H1 (cell line): Measurements from ENCODE around the gene KAT8. TPM values are rescaled to one million over a fixed set of nuclear protein-coding genes. Genes with fewer than 3 reads are reported as not detected.

Experiments
- CBX8 ChIP-seq: fragments of 300-800, 300-1000 bp; sonication (generic); IDR thresholded peaks from 2 replicates; pipeline ENCODE4 v1.7.1; 2016; ENCODE audit warnings: low read depth, low read length, borderline replicate concordance
- CTCF ChIP-seq, 3 experiments: IDR thresholded peaks; 1 replicate in 2 of 3; 2 replicates in 1 of 3; pipeline versions ENCODE4 v1.5.1 to v1.6.1; 2011; ENCODE audit warnings: low read length in 3 of 3, mild to moderate bottlenecking in 3 of 3, inconsistent platforms in 2 of 3, low read depth in 1 of 3, moderate library complexity in 1 of 3; ENCODE audit not compliant: insufficient read depth in 1 of 3; ENCODE audit errors: control extremely low read depth in 1 of 3
- RAD21 ChIP-seq, 2 experiments: IDR thresholded peaks in 1 of 2; conservative IDR thresholded peaks in 1 of 2; 2 replicates each; pipeline ENCODE4 v1.6.1; 2011; ENCODE audit warnings: low read depth in 2 of 2, low read length in 2 of 2, improper control_type of control experiment in 1 of 2, inconsistent platforms in 1 of 2, mild to moderate bottlenecking in 1 of 2, moderate library complexity in 1 of 2
- SIRT6 ChIP-seq: IDR thresholded peaks from one replicate; pipeline ENCODE4 v1.7.1; 2012; ENCODE audit warnings: low read length, inconsistent platforms
- TAF7 ChIP-seq: optimal IDR thresholded peaks from 2 replicates; pipeline ENCODE3; 2011; ENCODE audit warnings: low read depth, mild to moderate bottlenecking, inconsistent platforms, low read length, moderate library complexity, borderline replicate concordance
- polyA plus RNA-seq, 7 experiments: library from polyadenylated mRNA; depleted of rRNA in 3 of 7; stranded (reverse) in 5 of 7; unstranded in 2 of 7; fragments of >200 nt in 5 of 7; fragments of 200-250 nt in 2 of 7; gene quantifications; 1 replicate in 5 of 7; 2 replicates in 1 of 7; 4 replicates in 1 of 7; pipeline versions ENCODE4 v1.2.1 to v1.2.3, GENCODE V29; 2011 to 2013; ENCODE audit warnings: missing spikeins in 2 of 7, mixed read lengths in 2 of 7
- total RNA-seq: library from RNA; stranded (reverse); fragmentation: NEBNext Ultra II Directional; extraction: Animal tissue kit (Norgen Biotek cat#: 25700); gene quantifications from 2 replicates; pipeline ENCODE4 v1.2.1, GENCODE V29; 2021

Gene KAT8
- total and polyA plus RNA-seq, 2 of the 8 experiments (the other 6 are each of a cell fraction or from before 2014, with no cell fraction given), result 52.6 to 61.6 TPM

DNA sequence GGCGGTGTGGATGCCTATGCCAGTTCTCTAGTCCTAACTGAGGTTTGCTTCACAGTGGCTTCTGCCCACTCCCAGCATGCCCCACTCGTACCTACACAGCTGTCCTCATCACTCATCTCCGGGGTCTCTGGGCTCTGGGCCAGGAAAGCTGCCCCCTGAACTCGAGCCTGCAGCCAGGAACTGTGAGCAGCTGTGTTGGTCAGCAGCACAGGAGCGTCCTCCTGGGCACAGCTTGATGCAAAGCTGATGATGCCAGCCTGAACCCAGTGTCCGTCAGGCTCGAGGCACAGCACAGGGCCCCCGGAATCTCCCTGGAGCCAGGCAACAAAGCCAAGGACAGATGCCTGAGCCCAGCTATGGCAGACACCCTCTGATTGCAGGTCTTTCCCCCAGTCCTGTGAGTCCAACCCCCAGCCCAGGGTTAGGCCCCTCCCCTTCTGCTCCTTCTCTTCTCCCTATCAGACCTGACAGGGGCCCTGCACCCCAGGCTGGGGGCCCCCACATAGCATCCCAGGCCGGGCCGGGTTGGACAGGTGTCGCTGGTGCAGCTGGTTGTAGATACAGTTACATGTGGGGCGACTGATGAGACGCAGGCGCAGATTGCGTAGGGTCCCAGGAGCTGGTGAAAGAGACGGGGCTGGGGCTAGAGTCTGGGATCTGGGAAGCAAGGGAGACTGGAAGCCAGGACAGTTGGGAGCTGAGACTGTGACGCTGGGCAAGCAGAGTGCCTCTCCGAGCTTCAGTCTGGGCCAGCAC is 31.4 kb upstream of the KAT8 start (continued):
- TF ChIP-seq TAF7, result no peak
- TF ChIP-seq RAD21 (IDR thresholded peaks at IDR 0.05 in 1 of 2, conservative IDR thresholded peaks at IDR 0.05 in 1 of 2; ENCODE audit: low read depth in 2 of 2, low read length in 2 of 2), result no peak
- no peak for TF ChIP-seq SIRT6
- TF ChIP-seq CTCF (IDR thresholded peaks at IDR 0.05; ENCODE audit: control extremely low read depth in 1 of 3, insufficient read depth in 1 of 3, low read depth in 1 of 3, low read length in 3 of 3), result no peak
- TF ChIP-seq CBX8, result no peak
